ENCODE measurements around the gene MRPL36. TPM values are rescaled to one million over a fixed set of nuclear protein-coding genes. Genes with fewer than 3 reads are reported as not detected.

Gene MRPL36
- total and polyA plus RNA-seq, 9 of the 15 experiments (the other 6 are each of a cell fraction or from before 2014, with no cell fraction given), result 78.3 to 557 (median 124) TPM

GRCh38 chr5:1801222-1801966 is 1.8 kb upstream of the MRPL36 start, which contains the start of gene NDUFS6 (continued):
- no peak for TF ChIP-seq ZNF398 (CRISPR knock-in tag; IDR thresholded peaks at IDR 0.05)
- peak; percentile 76 for TF ChIP-seq GTF2A2 (tag; IDR thresholded peaks at IDR 0.05)
- TF ChIP-seq POLR2A (conservative IDR thresholded peaks at IDR 0.05), result peak; percentile 94
- TF ChIP-seq L3MBTL2 (IDR thresholded peaks at IDR 0.05), result peak; percentile 59; the same call in 1 of the 2 replicates
- 0 out of 2 replicates have a peak, but pooled peaks have one; percentile 42 for TF ChIP-seq ELF2 (CRISPR knock-in tag; IDR thresholded peaks at IDR 0.05)
- no peak for TF ChIP-seq MYBL2 (IDR thresholded peaks at IDR 0.05; ENCODE audit: low read depth)
- TF ChIP-seq MYBL2 (CRISPR knock-in tag; IDR thresholded peaks at IDR 0.05; ENCODE audit: borderline replicate concordance), result no peak
- TF ChIP-seq KHSRP (IDR thresholded peaks at IDR 0.05), result no peak
- peak; percentile 98 for TF ChIP-seq RBBP5 (IDR thresholded peaks at IDR 0.05; ENCODE audit: borderline replicate concordance, insufficient read depth, low read length, poor library complexity, severe bottlenecking)
- no peak for TF ChIP-seq KDM1A (IDR thresholded peaks at IDR 0.05)
- TF ChIP-seq CREB3L1 (IDR thresholded peaks at IDR 0.05; ENCODE audit: borderline replicate concordance, low read depth), result peak; percentile 29; the same call in 1 of the 2 replicates
- peak; percentile 95 for TF ChIP-seq HNRNPLL (IDR thresholded peaks at IDR 0.05; ENCODE audit: low read depth, low read length, poor library complexity, severe bottlenecking)
- TF ChIP-seq NCOA2 (IDR thresholded peaks at IDR 0.05; ENCODE audit: partially characterized antibody in 2 of 2), result no peak
- TF ChIP-seq NR2C2 (CRISPR knock-in tag; IDR thresholded peaks at IDR 0.05), result peak; percentile 97
- peak; percentile 99 for TF ChIP-seq NR2C2 (tag; IDR thresholded peaks at IDR 0.05)
- no peak for TF ChIP-seq MAFF (IDR thresholded peaks at IDR 0.05; ENCODE audit: low read length)
- TF ChIP-seq RBFOX2 (IDR thresholded peaks at IDR 0.05; ENCODE audit: low read depth, low read length), result peak; percentile 97
- TF ChIP-seq NKRF (IDR thresholded peaks at IDR 0.05; ENCODE audit: borderline replicate concordance), result peak; percentile 61; the same call in 1 of the 2 replicates
- TF ChIP-seq CHD4 (IDR thresholded peaks at IDR 0.05; ENCODE audit: insufficient read depth, insufficient replicate concordance, low read depth, low read length, poor library complexity, severe bottlenecking), result no peak
- TF ChIP-seq ZBTB2 (IDR thresholded peaks at IDR 0.05), result peak; percentile 97
- 0 out of 2 replicates have a peak, but pooled peaks have one; percentile 61 for TF ChIP-seq E2F3 (CRISPR knock-in tag; IDR thresholded peaks at IDR 0.05)

Data from K562 (cell line).